ENCODE results near the gene CLCNKB.

DNA sequence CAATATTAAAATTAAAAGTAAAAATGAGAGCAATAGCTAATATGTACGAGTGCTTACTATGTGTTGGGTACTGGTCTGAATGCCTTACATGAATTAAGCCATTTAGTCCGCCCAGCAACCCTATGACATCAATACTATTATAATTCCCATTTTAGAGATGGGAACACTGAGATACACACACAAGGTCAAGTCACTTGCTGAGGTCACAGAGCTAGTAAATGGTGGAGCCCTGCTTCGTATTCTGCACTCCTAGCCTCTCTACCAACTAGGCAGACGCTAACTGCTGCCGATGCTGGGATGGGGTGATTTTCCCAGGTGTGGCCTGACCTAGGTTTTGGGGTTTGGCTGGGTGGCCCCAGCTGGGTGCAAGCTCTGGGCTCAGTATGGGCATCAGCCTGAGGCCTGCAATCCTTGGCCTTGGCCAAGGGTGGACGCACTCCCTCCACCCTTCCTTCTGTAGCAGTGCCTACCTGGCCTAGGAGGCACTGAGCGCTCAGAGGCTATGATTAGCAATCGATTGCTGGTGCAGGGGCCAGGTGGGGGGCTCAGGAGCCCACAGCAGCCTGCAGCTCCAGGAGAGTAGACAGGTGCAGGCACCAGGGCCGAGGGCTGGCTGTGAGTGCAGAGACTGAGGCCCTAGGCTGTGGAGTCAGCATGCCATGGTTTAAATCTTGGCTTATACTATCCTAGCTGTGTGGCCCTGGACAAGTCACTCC, 27.2 kb downstream of the CLCNKB start:
- TF ChIP-seq, protein P1, sequence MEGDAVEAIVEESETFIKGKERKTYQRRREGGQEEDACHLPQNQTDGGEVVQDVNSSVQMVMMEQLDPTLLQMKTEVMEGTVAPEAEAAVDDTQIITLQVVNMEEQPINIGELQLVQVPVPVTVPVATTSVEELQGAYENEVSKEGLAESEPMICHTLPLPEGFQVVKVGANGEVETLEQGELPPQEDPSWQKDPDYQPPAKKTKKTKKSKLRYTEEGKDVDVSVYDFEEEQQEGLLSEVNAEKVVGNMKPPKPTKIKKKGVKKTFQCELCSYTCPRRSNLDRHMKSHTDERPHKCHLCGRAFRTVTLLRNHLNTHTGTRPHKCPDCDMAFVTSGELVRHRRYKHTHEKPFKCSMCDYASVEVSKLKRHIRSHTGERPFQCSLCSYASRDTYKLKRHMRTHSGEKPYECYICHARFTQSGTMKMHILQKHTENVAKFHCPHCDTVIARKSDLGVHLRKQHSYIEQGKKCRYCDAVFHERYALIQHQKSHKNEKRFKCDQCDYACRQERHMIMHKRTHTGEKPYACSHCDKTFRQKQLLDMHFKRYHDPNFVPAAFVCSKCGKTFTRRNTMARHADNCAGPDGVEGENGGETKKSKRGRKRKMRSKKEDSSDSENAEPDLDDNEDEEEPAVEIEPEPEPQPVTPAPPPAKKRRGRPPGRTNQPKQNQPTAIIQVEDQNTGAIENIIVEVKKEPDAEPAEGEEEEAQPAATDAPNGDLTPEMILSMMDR (IDR thresholded peaks at IDR 0.05) = no peak
- no peak for TF ChIP-seq POLR2A (IDR thresholded peaks at IDR 0.05)
